HG03064 (cell line): ENCODE data around the gene A2ML1.
"Not testable (repeated sequence)": the region's sequence is repeated elsewhere in the genome, so short reads cannot be mapped to it uniquely, and the experiment has no call there.

Experiments used
- ATAC-seq: cut with Tn5 transposase; IDR thresholded peaks from one replicate; pipeline ENCODE4 v1.9.1; 2021; ENCODE audit warnings: low read depth; ENCODE audit not compliant: unreplicated experiment

The A2ML1 gene

GRCh38 chr12:8847435-8847834 is 25.0 kb downstream of the A2ML1 start:
- ATAC-seq, result no peak

- ATAC-seq, result no peak
These were observed 27.5 kb downstream of the A2ML1 start for GRCh38 chr12:8849876-8850275.

- ATAC-seq, result no peak
These were observed 29.7 kb downstream of the A2ML1 start for GRCh38 chr12:8852119-8852518.

GRCh38 chr12:8855891-8856290 is 33.5 kb downstream of the A2ML1 start:
- ATAC-seq, result no peak

GRCh38 chr12:8859448-8859847 is 37.0 kb downstream of the A2ML1 start:
- ATAC-seq, result not testable (repeated sequence)

GRCh38 chr12:8860165-8860961 is 37.9 kb downstream of the A2ML1 start:
- no peak for ATAC-seq

GRCh38 chr12:8866429-8866828 is 44.0 kb downstream of the A2ML1 start:
- no peak for ATAC-seq

- ATAC-seq, result no peak
These were observed 44.6 kb downstream of the A2ML1 start for GRCh38 chr12:8867009-8867408.

GRCh38 chr12:8867786-8868185 is 45.4 kb downstream of the A2ML1 start:
- no peak for ATAC-seq

GRCh38 chr12:8870586-8870985 is 48.2 kb downstream of the A2ML1 start:
- no peak for ATAC-seq

- ATAC-seq, result no peak
These were observed 48.6 kb downstream of the A2ML1 start for GRCh38 chr12:8871068-8871467.

- ATAC-seq, result no peak
These were observed 54.5 kb downstream of the A2ML1 start for GRCh38 chr12:8876887-8877286.

- ATAC-seq, result no peak
These were observed 64.3 kb downstream of the A2ML1 start for GRCh38 chr12:8886502-8887284.

GRCh38 chr12:8887285-8887715 is 64.9 kb downstream of the A2ML1 start:
- ATAC-seq, result no peak

GRCh38 chr12:8890313-8891085 is 68.1 kb downstream of the A2ML1 start:
- ATAC-seq, result no peak

GRCh38 chr12:8891976-8892375 is 69.6 kb downstream of the A2ML1 start:
- no peak for ATAC-seq

- ATAC-seq, result no peak
These were observed 72.0 kb downstream of the A2ML1 start for GRCh38 chr12:8894378-8894777.

GRCh38 chr12:8894986-8895385 is 72.6 kb downstream of the A2ML1 start:
- no peak for ATAC-seq

GRCh38 chr12:8897081-8897480 is 74.7 kb downstream of the A2ML1 start:
- no peak for ATAC-seq

GRCh38 chr12:8899830-8900229 is 77.4 kb downstream of the A2ML1 start:
- no peak for ATAC-seq

- ATAC-seq, result not testable (repeated sequence)
These were observed 80.3 kb downstream of the A2ML1 start for GRCh38 chr12:8902703-8903102.
